Coronary artery (tissue), 2 donors: ENCODE measurements around the gene FAM83C.
"Not testable (repeated sequence)": the region's sequence is repeated elsewhere in the genome, so short reads cannot be mapped to it uniquely, and the experiment has no call there.

Experiments
- DNase-seq: peaks from one replicate; pipeline ENCODE4 v3.0.0-alpha.2; 2017; ENCODE audit warnings: low spot score
- H3K27ac ChIP-seq, 2 donors: fragments of 200-600 bp; sonication (generic); one replicate each; pipeline ENCODE4 v1.5.1; 2016 to 2019
- H3K4me3 ChIP-seq: fragments of 200-600 bp; sonication (generic); 2 replicates; pipeline ENCODE4 v1.5.1; 2016; ENCODE audit warnings: mild to moderate bottlenecking, moderate library complexity
- TF ChIP-seq, protein P1 (sequence below): fragments of 200-600 bp; sonication (generic); IDR thresholded peaks from one replicate; pipeline ENCODE4 v1.5.1; 2019; ENCODE audit warnings: antibody characterized with exemption

Gene FAM83C

DNA sequence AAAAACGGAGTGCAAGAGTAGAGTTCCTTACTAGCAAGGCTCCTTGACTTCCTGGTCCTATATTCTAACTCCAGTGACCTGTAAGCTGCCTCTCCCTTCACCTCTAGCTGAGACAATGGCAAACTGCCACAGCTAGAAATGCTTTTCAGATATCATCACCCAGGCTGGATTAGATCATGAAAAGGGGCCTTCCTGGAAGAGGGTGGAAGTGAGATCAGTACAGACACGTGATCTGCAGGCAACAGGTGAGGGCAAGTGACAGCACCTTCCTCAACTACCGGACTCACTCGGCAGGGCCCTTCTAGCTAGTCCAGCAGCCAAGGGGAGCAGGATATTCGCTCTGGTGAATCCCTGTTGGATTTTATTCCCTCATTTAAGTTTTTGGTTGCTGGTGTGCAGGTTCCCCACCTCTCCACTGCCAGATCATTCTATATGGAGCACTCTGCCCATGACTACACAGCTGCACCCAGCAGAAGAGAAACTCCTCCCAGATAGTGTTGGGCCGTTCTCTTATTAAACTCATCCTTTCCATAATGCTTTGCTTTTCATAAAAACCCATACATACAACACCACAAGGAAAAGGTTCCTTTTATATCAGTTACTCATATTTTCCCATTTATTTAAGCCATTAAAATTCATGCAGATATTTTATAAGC, 26.4 kb upstream of the FAM83C start:
- no peak overlapping the region for H3K4me3 ChIP-seq
- DNase-seq = no peak
- no peak overlapping the region for H3K27ac ChIP-seq
- TF ChIP-seq, protein P1, sequence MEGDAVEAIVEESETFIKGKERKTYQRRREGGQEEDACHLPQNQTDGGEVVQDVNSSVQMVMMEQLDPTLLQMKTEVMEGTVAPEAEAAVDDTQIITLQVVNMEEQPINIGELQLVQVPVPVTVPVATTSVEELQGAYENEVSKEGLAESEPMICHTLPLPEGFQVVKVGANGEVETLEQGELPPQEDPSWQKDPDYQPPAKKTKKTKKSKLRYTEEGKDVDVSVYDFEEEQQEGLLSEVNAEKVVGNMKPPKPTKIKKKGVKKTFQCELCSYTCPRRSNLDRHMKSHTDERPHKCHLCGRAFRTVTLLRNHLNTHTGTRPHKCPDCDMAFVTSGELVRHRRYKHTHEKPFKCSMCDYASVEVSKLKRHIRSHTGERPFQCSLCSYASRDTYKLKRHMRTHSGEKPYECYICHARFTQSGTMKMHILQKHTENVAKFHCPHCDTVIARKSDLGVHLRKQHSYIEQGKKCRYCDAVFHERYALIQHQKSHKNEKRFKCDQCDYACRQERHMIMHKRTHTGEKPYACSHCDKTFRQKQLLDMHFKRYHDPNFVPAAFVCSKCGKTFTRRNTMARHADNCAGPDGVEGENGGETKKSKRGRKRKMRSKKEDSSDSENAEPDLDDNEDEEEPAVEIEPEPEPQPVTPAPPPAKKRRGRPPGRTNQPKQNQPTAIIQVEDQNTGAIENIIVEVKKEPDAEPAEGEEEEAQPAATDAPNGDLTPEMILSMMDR = no peak

DNA sequence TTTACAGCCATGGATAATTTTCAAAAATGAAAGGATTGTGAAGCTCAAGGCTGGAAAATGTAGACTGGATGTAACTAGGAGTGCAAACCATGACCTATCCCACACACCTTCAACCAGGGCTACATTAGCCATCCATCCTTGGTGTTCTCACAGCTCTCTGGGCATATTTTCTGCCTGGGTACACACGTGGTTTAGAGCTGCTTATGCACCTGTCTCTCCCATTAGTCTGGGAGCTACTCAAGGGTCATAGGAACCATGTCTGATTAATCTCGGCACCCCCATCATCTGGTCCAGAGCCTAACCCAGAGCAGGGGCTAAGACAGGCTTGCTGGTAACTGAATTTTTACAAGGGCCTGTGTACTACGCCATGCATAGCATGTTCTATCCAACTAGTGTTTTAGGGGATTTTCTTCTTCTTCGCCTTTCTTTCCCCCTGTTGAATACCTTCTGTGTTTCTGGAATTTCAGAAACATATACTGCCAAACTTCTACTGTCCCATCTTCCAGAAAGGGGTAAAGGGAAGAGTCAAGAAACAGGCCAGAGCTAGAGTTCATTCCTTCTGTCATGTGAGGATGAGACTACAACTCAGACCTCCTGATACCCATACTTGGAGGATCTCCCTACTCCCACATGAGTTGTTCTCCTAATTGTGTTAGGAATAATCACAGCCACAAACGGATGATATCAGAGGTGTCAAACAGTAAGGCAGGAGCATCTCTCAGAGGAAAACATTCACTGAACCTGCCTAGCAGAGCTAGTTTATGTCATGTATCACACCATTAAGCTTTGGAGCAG, 25.4 kb upstream of the FAM83C start:
- H3K27ac ChIP-seq = no peak overlapping the region

DNA sequence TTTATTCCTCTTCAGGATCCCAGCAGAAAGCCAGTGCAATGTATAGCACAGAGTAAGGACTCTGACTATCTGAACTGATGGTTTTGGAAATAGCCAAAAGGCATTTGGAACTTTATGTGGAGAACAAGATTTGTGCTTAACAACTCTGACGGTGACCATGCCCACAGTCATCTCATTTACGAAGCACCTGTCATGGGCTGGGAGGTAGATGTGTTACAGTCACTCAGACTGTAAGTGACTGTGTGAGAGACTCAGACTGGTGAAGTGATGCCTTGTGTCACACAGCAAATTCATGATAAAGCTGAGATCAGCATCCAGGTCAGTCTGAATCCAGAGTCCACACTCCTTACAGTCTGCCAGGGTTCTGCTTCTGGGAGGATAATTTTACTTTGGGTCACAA, 23.9 kb upstream of the FAM83C start:
- Histone ChIP-seq H3K4me3 (no peak overlapping the region), H3K27ac (no peak overlapping the region)
- TF ChIP-seq, protein P1 = no peak
- DNase-seq = no peak

More for the DNA sequence above, 25.4 kb upstream of the FAM83C start:
- no peak overlapping the region for H3K4me3 ChIP-seq
- TF ChIP-seq, protein P1 = no peak
- DNase-seq = no peak

DNA sequence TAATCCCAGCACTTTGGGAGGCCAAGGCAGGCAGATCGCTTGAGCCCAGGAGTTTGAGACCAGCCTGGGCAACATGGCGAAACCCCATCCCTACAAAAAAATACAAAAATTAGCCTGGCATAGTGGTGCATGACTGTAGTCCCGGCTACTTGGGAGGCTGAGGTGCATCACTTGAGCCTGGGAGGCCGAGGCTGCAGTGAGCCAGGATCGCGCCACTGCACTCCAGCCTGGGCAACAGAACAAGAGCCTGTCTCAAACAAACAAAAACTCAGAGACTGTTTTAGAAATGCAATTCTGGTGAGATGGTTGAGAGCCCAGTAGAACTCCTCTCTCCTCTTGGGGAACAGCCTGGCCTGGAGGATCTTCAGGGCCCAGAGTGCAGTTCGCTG, 23.4 kb upstream of the FAM83C start:
- not testable (repeated sequence) for H3K4me3 ChIP-seq, H3K27ac ChIP-seq, DNase-seq

DNA sequence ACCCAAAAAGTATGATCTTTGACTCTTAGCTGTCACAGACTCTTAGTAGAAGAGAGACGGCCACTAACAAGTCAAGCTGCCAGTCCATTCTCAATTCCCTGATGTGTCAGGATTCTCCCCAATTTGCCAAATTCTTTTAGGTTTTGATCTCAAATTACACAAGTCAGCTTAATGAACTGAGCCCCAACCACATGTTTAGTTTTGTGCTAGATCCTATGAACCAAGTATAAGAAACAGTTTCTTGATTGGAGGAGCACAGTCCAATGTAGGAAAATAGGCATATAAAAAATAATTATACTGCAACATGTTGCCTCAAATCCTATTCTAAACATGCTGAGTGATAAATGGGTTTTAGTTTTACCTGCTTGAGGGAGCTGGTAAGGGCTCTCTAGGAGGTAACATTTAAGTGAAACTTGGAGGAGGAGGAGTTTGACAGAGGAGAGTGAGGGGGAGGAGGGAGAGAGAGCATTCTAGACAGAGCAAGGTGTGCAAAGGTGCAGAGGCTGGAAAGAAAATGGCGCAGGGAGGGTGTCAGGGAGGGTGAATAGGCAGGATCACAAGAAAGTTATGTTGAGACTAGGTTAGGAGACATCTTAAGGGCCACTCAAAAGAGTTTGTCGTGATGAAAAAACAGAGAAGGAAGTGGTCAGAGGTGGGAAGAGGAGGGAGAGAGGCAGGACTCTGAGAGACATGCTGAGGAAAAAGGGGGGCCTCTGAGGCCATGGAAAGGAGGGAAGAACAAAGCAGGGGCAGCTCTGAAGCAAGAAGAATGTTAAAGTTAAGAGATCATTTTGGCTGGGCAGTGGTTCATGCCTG, 22.8 kb upstream of the FAM83C start:
- DNase-seq = no peak
- TF ChIP-seq, protein P1 = no peak
- Histone ChIP-seq H3K4me3 (no peak overlapping the region), H3K27ac (no peak overlapping the region)

DNA sequence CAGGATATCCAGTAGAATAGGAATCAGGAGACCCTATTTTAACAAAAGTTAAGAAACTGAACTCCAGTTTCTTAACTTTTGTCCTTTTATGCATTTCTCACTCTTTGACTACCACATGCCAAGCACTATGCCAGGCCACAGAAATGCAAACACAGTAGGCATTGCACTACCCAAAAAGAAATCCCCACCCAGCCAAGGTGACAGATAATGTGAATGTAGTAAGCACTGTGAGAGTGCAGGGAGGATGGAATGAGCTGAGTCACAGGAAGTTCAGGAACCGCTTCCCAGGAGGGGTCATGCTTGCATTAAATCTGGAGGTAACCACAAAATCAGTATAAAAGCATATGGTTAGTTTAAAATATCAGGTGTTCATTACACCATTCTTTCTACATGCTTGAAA, 20.1 kb upstream of the FAM83C start:
- H3K4me3 ChIP-seq = no peak overlapping the region
- no peak for DNase-seq
- TF ChIP-seq, protein P1 = no peak
- H3K27ac ChIP-seq = no peak overlapping the region

DNA sequence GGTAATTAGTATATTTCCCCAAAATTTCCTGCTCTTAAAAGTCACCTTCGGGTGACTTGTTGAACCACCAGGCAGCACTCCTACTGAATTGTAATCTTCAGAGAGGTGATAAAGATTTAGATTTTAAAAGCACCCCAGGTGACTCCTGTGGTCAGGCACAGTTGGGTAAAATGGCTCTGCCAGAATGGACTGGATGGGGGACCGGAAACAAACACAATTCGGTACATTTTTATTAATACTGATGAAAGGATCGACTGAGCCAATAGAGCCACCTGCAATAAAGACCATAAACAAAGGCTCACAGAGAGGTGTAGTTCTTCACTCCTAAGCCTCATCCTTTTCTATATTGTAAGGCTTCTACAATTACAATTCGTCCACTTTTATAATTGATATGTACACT, 19.6 kb upstream of the FAM83C start:
- no peak overlapping the region for H3K4me3 ChIP-seq
- no peak for DNase-seq
- no peak overlapping the region for H3K27ac ChIP-seq
- TF ChIP-seq, protein P1 = no peak
